AG04449 (cell line): ENCODE results near the gene SLC9A1.

ENCODE experiments used
- CTCF ChIA-PET: fragments of 350-600 bp; formaldehyde crosslinking; extraction: SDS; loops from one replicate; lab custom pipeline; 2021; ENCODE audit warnings: antibody characterized with exemption; lab: Yijun Ruan, JAX
- POLR2A ChIA-PET: fragments of 400-600, 350-600 bp; formaldehyde crosslinking; extraction: SDS; loops from one replicate; lab custom pipeline; 2020; ENCODE audit warnings: antibody characterized with exemption, inconsistent platforms; lab: Yijun Ruan, JAX
- DNase-seq: peaks from one replicate; pipeline ENCODE4 v3.0.0-alpha.2; 2010; ENCODE audit warnings: low read depth, low spot score
- H3K4me3 ChIP-seq: 2 replicates; pipeline ENCODE4 v1.5.1; 2011; ENCODE audit warnings: low read depth, mild to moderate bottlenecking, control low read depth, low read length
- TF ChIP-seq, protein P1 (sequence below): IDR thresholded peaks from one replicate; pipeline ENCODE4 v1.5.1; 2011; ENCODE audit warnings: mild to moderate bottlenecking, moderate library complexity, low read length, control low read depth, inconsistent platforms; ENCODE audit not compliant: insufficient read depth; ENCODE audit errors: missing control alignments

SLC9A1 gene

DNA sequence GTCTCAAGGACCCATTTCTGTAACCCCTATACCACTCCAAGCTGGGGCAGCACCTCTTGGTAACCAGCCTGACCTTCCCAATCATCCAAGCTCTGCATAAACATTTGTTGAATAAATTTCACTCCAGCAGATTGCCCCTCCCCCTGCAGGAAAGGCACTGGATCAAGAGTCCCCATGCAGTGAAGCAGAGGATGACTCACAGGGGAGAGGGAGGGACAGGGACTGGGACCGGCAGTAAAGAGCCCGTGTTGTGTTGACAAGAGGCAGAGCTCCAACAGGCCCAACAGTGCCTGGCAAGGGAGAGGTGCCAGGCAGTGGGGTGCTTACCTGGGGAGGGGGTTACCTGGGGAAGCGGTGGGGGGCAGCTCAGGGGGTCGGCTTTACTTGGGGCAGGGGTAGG, 32.3 kb downstream of the SLC9A1 start:
- ChIA-PET CTCF (interaction anchor here (0.8 to 1.4 kb wide), 4 partner anchors 32 to 173 kb away, joined by 3 to 4 read pairs (median 4); partner anchors contain the start of gene SLC9A1), POLR2A (interaction anchor here (1.0 to 2.2 kb wide), 2 partner anchors 11 to 32 kb away, joined by 3 to 7 read pairs; partner anchors contain the start of gene SLC9A1)
- TF ChIP-seq, protein P1, sequence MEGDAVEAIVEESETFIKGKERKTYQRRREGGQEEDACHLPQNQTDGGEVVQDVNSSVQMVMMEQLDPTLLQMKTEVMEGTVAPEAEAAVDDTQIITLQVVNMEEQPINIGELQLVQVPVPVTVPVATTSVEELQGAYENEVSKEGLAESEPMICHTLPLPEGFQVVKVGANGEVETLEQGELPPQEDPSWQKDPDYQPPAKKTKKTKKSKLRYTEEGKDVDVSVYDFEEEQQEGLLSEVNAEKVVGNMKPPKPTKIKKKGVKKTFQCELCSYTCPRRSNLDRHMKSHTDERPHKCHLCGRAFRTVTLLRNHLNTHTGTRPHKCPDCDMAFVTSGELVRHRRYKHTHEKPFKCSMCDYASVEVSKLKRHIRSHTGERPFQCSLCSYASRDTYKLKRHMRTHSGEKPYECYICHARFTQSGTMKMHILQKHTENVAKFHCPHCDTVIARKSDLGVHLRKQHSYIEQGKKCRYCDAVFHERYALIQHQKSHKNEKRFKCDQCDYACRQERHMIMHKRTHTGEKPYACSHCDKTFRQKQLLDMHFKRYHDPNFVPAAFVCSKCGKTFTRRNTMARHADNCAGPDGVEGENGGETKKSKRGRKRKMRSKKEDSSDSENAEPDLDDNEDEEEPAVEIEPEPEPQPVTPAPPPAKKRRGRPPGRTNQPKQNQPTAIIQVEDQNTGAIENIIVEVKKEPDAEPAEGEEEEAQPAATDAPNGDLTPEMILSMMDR, result no peak
- no peak for DNase-seq
- H3K4me3 ChIP-seq, result no peak overlapping the region

DNA sequence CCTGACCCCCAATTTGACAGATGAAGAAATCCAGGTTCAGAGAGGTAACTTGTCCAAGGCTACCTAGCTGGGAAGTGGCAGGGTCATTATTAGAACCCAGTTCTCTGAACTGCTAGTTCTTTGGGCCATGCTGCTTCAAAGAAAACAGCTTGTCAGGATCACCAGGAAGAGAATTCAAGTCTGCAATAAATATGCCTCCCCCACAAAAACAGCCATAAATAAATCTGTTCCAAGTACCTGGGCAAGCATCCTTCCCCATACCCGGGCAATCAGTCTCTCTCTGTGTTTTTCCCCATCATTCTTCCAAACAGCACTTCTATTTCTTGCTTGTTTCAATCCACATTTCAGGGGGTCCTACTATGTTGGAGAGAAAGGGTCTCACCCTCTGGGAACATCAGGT, 34.1 kb downstream of the SLC9A1 start:
- POLR2A ChIA-PET, result no interaction called here
- TF ChIP-seq, protein P1, result no peak
- DNase-seq, result no peak
- CTCF ChIA-PET, result no interaction called here
- no peak overlapping the region for H3K4me3 ChIP-seq

DNA sequence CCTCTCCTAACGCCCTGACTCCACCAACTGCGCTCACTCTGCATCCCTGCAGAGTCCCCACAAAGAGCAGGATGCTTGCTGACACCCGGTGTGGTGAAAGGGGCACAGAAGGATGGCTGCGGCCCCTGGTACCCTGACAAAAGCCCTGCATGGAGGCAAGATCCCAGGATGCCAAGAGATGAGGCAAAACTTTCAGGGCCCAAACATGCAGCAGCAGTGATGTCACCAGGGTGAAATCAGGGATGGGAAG, 36.6 kb downstream of the SLC9A1 start:
- no peak overlapping the region for H3K4me3 ChIP-seq
- POLR2A ChIA-PET, result interaction anchor here (1.5 to 1.7 kb wide), 2 partner anchors 13 to 36 kb away, joined by 3 to 9 read pairs; partner anchors contain the start of gene SLC9A1
- no peak for DNase-seq
- TF ChIP-seq, protein P1, result no peak
- CTCF ChIA-PET, result interaction anchor here (0.8 to 11.8 kb wide), 5 partner anchors 21 to 180 kb away, joined by 3 to 112 read pairs (median 4); no protein-coding TSS in a partner anchor

DNA sequence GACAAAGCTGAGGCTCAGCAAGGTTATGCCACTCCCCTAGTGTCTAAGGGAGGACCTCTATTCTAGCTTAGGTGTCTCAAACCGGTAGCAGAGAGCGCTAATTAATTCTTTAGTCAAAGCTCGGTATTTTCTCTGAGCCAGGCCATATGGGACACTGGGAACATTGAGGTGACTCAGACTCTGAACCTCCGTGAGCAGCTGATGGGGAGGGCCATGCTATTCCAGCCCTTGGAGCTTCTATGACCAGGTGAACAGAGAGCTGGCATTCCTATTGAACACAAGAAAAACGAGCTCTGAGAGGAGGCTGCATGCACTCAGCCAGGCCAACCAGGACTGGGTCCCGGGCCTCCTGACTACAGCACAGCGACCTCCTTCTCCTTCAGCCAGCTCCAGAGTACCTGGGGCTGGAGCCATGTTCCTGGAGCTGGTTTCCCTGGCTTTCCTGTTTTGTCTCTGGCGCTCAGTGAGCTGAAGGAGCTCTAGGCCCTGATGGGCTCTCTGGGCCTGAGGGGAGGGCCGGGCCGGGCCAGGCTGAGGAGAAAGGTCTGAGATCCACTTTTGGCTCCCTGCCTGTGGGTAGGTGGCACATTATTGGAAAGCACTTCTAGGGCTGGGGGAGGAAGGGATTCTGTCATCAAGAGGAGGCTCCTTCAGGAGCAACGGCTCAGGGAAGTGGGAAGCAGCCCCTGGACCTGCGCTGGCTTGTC, 37.0 kb downstream of the SLC9A1 start:
- ChIA-PET POLR2A (interaction anchor here (1.2 to 1.7 kb wide), 3 partner anchors 13 to 37 kb away, joined by 3 to 9 read pairs (median 4); partner anchors contain the start of gene SLC9A1), CTCF (interaction anchor here (0.8 to 11.8 kb wide), 9 partner anchors 10 to 181 kb away, joined by 3 to 112 read pairs (median 4); partner anchors contain the start of gene SLC9A1)
- no peak overlapping the region for H3K4me3 ChIP-seq
- TF ChIP-seq, protein P1, result no peak
- no peak for DNase-seq

DNA sequence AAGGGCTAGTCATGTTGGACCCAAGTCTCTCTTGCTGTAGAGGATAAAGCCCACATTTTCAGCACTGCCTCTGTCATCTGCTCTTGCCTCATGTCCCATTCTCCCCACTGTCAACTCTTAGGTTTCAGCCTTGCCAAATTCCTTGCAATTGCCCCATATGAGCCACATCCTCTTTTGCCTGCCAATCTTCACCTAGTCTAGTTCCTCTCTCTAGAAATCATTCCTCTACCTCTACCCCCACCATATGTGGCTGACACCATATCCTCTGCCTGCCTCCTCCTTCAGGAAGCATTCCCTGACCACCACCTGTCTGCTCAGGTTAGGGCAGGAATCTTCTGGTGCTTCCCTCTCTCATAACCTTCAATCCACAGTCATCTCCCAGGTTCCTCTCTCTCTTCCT, 38.2 kb downstream of the SLC9A1 start:
- H3K4me3 ChIP-seq, result no peak overlapping the region
- ChIA-PET CTCF (interaction anchor here (0.6 to 11.8 kb wide), 7 partner anchors 15 to 182 kb away, joined by 3 to 112 read pairs (median 6); partner anchors contain the start of gene SLC9A1), POLR2A (interaction anchor here (1.2 to 1.7 kb wide), 3 partner anchors 12 to 38 kb away, joined by 3 to 9 read pairs (median 4); partner anchors contain the start of gene SLC9A1)
- TF ChIP-seq, protein P1, result no peak
- no peak for DNase-seq

DNA sequence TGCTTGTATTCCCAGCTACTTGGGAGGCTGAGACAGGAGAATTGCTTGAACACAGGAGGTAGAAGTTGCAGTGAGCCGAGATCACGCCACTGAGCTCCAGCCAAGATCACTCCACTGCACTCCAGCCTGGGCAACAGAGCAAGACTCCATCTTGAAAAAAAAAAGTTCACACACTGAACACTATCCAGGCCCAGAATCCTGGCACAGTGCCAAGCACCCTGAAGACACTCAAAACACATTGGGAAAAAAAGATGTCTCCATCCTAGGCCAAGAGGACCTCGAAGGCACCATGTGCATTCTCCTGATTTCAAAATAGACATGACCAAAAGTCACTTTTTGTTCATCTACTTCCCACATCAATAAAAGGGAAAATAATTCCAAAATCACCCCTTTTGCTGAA, 38.7 kb downstream of the SLC9A1 start:
- TF ChIP-seq, protein P1, result no peak
- ChIA-PET POLR2A (interaction anchor here (1.0 kb wide), 1 partner anchor 38 kb away, joined by 3 read pairs; the partner anchor contains the start of gene SLC9A1), CTCF (interaction anchor here (1.4 to 11.8 kb wide), 6 partner anchors 12 to 182 kb away, joined by 4 to 112 read pairs (median 7); no protein-coding TSS in a partner anchor)
- H3K4me3 ChIP-seq, result no peak overlapping the region
- no peak for DNase-seq
